K562 (cell line): Measurements from ENCODE around the gene ENTPD6.

Source experiments
- CTBP1 ChIP-seq: fragments of 450-650 bp; IDR thresholded peaks from 2 replicates; pipeline ENCODE4 v1.6.1; 2016; ENCODE audit warnings: borderline replicate concordance
- EP300 ChIP-seq: IDR thresholded peaks from 2 replicates; pipeline ENCODE4 v1.6.1; 2012; ENCODE audit warnings: low read length, improper control_type of control experiment
- ESRRB ChIP-seq: fragments of 250-450 bp; sonication (Bioruptor Pico); IDR thresholded peaks from 2 replicates; pipeline ENCODE4 v1.5.0; 2020; ENCODE audit warnings: mild to moderate bottlenecking, moderate library complexity, borderline replicate concordance
- FOXK2 ChIP-seq, 2 experiments: fragments of 450-650 bp; IDR thresholded peaks in 1 of 2; conservative IDR thresholded peaks in 1 of 2; 2 replicates each; pipeline ENCODE4 v1.6.1; 2016; ENCODE audit warnings: low read depth in 2 of 2, mild to moderate bottlenecking in 1 of 2
- KAT7 ChIP-seq: sonication (generic); formaldehyde crosslinking; IDR thresholded peaks from 2 replicates; pipeline ENCODE4 v1.8.0; 2022; ENCODE audit warnings: missing genetic modification reagents, mild to moderate bottlenecking, borderline replicate concordance
- KDM4B ChIP-seq, 2 experiments: fragments of 450-650 bp in 1 of 2; sonication (generic) in 1 of 2; IDR thresholded peaks; 2 replicates each; pipeline ENCODE4 v1.6.1; 2016 to 2017; ENCODE audit warnings: borderline replicate concordance in 2 of 2, antibody characterized with exemption in 1 of 2, low read depth in 1 of 2, mild to moderate bottlenecking in 1 of 2
- MITF ChIP-seq: IDR thresholded peaks from 2 replicates; pipeline ENCODE4 v1.6.1; 2014; ENCODE audit warnings: antibody characterized with exemption
- POLR2A ChIP-seq: fragments of 450-650 bp; conservative IDR thresholded peaks from 2 replicates; pipeline ENCODE4 v1.6.1; 2016
- TOE1 ChIP-seq, 2 experiments: fragments of 450-650 bp in 1 of 2; sonication (generic) in 1 of 2; formaldehyde crosslinking in 1 of 2; IDR thresholded peaks; 2 replicates each; pipeline versions ENCODE4 v1.7.1 to v1.8.0; 2016 to 2022; ENCODE audit warnings: borderline replicate concordance in 2 of 2, mild to moderate bottlenecking in 2 of 2, antibody characterized with exemption in 1 of 2, inconsistent platforms in 1 of 2, low read depth in 1 of 2, missing genetic modification reagents in 1 of 2, moderate library complexity in 1 of 2
- USF2 ChIP-seq: sonication (generic); formaldehyde crosslinking; IDR thresholded peaks from 2 replicates; pipeline ENCODE4 v1.5.0; 2020; ENCODE audit warnings: missing genetic modification reagents

GRCh38 chr20:25275813-25276532 is 80.5 kb downstream of the ENTPD6 start:
- no peak for TF ChIP-seq KDM4B (IDR thresholded peaks at IDR 0.05; ENCODE audit: borderline replicate concordance in 2 of 2, low read depth in 1 of 2)
- TF ChIP-seq KAT7, result no peak
- TF ChIP-seq POLR2A, result no peak
- no peak for TF ChIP-seq FOXK2 (conservative IDR thresholded peaks at IDR 0.05 in 1 of 2, IDR thresholded peaks at IDR 0.05 in 1 of 2; ENCODE audit: low read depth in 2 of 2)
- TF ChIP-seq ESRRB (CRISPR knock-in tag), result no peak
- no peak for TF ChIP-seq CTBP1
- TF ChIP-seq MITF, result no peak
- TF ChIP-seq EP300, result no peak
- TF ChIP-seq TOE1 (IDR thresholded peaks at IDR 0.05; ENCODE audit: borderline replicate concordance), result no peak
- TF ChIP-seq TOE1 (CRISPR knock-in tag; IDR thresholded peaks at IDR 0.05; ENCODE audit: borderline replicate concordance, low read depth), result no peak
- no peak for TF ChIP-seq USF2 (CRISPR knock-in tag)
